Neural cell (in vitro differentiated cells): ENCODE measurements around the gene GRHL1. TPM values are rescaled to one million over a fixed set of nuclear protein-coding genes. Genes with fewer than 3 reads are reported as not detected.

Source experiments
- H2AFZ ChIP-seq: fragments of 200-600, 300-800 bp; sonication (generic), shearing (Covaris generic); 2 replicates; pipeline ENCODE4 v1.6.0; 2014; ENCODE audit warnings: low read depth, mild to moderate bottlenecking, antibody characterized with exemption, low read length, moderate library complexity
- H3F3A ChIP-seq: fragments of 200-600 bp; shearing (Covaris generic); 2 replicates; pipeline ENCODE4 v1.6.1; 2016; ENCODE audit warnings: mild to moderate bottlenecking, moderate library complexity, mixed read lengths, antibody characterized with exemption, low read length; ENCODE audit not compliant: insufficient read depth, poor library complexity, severe bottlenecking
- H3K27ac ChIP-seq: fragments of 200-600, 300-800 bp; sonication (generic), shearing (Covaris generic); 2 replicates; pipeline ENCODE4 v1.5.1; 2014; ENCODE audit warnings: mild to moderate bottlenecking, low read length, moderate library complexity
- H3K27me3 ChIP-seq: fragments of 300-800, 200-600 bp; sonication (generic), shearing (Covaris generic); 2 replicates; pipeline ENCODE4 v1.6.0; 2014; ENCODE audit warnings: mild to moderate bottlenecking, low read depth, low read length, moderate library complexity; ENCODE audit not compliant: insufficient read depth
- H3K36me3 ChIP-seq: fragments of 300-800, 200-600 bp; sonication (generic), shearing (Covaris generic); 2 replicates; pipeline ENCODE4 v1.5.1; 2014; ENCODE audit warnings: mild to moderate bottlenecking, antibody characterized with exemption, low read length, moderate library complexity; ENCODE audit not compliant: insufficient read depth
- H3K4me2 ChIP-seq: fragments of 300-800, 200-600 bp; sonication (generic), shearing (Covaris generic); 2 replicates; pipeline ENCODE4 v1.6.0; 2014; ENCODE audit warnings: mild to moderate bottlenecking, low read length
- H3K4me3 ChIP-seq: fragments of 300-800, 200-600 bp; sonication (generic), shearing (Covaris generic); 2 replicates; pipeline ENCODE4 v1.5.1; 2014; ENCODE audit warnings: mild to moderate bottlenecking, low read length, moderate library complexity
- H3K79me2 ChIP-seq: fragments of 200-600 bp; shearing (Covaris generic); replicated peaks from 2 replicates; pipeline ENCODE4 v1.6.0; 2014; ENCODE audit warnings: mild to moderate bottlenecking, low read length, moderate library complexity; ENCODE audit not compliant: insufficient read depth
- H3K9ac ChIP-seq: fragments of 300-800, 200-600 bp; sonication (generic), shearing (Covaris generic); 2 replicates; pipeline ENCODE4 v1.6.1; 2016; ENCODE audit warnings: mild to moderate bottlenecking, low read length, mixed read lengths
- H3K9me2 ChIP-seq: fragments of 200-600 bp; shearing (Covaris generic); 2 replicates; pipeline ENCODE4 v1.6.1; 2016; ENCODE audit warnings: mild to moderate bottlenecking, low read length, mixed read lengths; ENCODE audit not compliant: insufficient read depth
- H3K9me3 ChIP-seq: fragments of 200-600, 300-800 bp; sonication (generic), shearing (Covaris generic); 2 replicates; pipeline ENCODE4 v1.6.1; 2016; ENCODE audit warnings: mild to moderate bottlenecking, mixed run types, low read length, moderate library complexity, mixed read lengths
- H4K20me1 ChIP-seq: fragments of 200-600 bp; shearing (Covaris generic); 2 replicates; pipeline ENCODE4 v1.6.1; 2016; ENCODE audit warnings: mild to moderate bottlenecking, mixed run types; ENCODE audit not compliant: insufficient read depth
- EP300 ChIP-seq: fragments of 450-650 bp; conservative IDR thresholded peaks from 2 replicates; pipeline ENCODE4 v1.6.1; 2014; ENCODE audit warnings: antibody characterized with exemption, mild to moderate bottlenecking, moderate library complexity; ENCODE audit not compliant: poor library complexity, severe bottlenecking
- EZH2 ChIP-seq: fragments of 200-600, 300-800 bp; shearing (Covaris generic), sonication (generic); IDR thresholded peaks from 2 replicates; pipeline ENCODE4 v1.6.1; 2014; ENCODE audit warnings: antibody characterized with exemption, low read length, borderline replicate concordance, mild to moderate bottlenecking; ENCODE audit not compliant: insufficient read depth, poor library complexity, severe bottlenecking
- MXI1 ChIP-seq: fragments of 450-650 bp; conservative IDR thresholded peaks from 2 replicates; pipeline ENCODE4 v1.6.1; 2014; ENCODE audit warnings: antibody characterized with exemption, mild to moderate bottlenecking; ENCODE audit not compliant: poor library complexity, severe bottlenecking
- POLR2AphosphoS5 ChIP-seq: IDR thresholded peaks from 2 replicates; pipeline ENCODE4 v1.6.1; 2012
- RAD21 ChIP-seq: fragments of 450-650 bp; conservative IDR thresholded peaks from 2 replicates; pipeline ENCODE4 v1.6.1; 2014; ENCODE audit warnings: antibody characterized with exemption, mild to moderate bottlenecking, moderate library complexity
- SMC3 ChIP-seq: fragments of 450-650 bp; conservative IDR thresholded peaks from 2 replicates; pipeline ENCODE4 v1.6.1; 2014; ENCODE audit warnings: antibody characterized with exemption, mild to moderate bottlenecking, moderate library complexity; ENCODE audit not compliant: poor library complexity
- TAF1 ChIP-seq: IDR thresholded peaks from 2 replicates; pipeline ENCODE4 v1.6.1; 2012; ENCODE audit warnings: low read depth
- polyA plus RNA-seq: library from polyadenylated mRNA; depleted of rRNA; stranded (reverse); fragments of >200 nt; gene quantifications from 2 replicates; pipeline ENCODE4 v1.2.3, GENCODE V29; 2014
- TF ChIP-seq, protein P1 (sequence below): IDR thresholded peaks from 2 replicates; pipeline ENCODE4 v1.6.1; 2012; ENCODE audit warnings: borderline replicate concordance
- TF ChIP-seq, protein P2 (sequence below): fragments of 450-650 bp; IDR thresholded peaks from 2 replicates; pipeline ENCODE4 v1.5.1; 2014; ENCODE audit warnings: antibody characterized with exemption, mild to moderate bottlenecking, moderate library complexity; ENCODE audit not compliant: poor library complexity, severe bottlenecking

The GRHL1 gene
- polyA plus RNA-seq, 1 donor from 2014 or later = 26.3 TPM

DNA sequence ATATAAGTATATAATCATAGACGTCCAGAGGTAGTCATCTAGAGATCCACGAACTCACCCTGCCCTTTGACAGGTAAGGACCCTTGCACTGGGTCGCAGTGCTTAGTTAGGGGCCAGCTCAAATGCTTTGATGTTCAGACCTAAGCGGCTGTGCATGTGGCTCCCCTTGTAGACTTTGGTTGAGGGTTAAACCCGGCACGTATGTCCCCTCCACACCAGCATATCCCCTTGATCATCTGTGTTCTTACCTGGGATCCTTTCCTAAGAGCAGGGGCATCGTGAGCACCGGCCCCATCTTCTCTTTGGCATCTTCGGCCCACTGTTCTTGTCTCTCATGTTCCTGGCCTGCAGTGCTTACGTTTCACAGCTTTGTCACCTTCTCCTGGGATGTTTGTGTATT lies 31.4 kb downstream of the GRHL1 start:
- no peaks in the 10 kb centered on the region for H3K9me2 ChIP-seq
- no peaks in the 10 kb centered on the region for H3K9me3 ChIP-seq
- H3K79me2 ChIP-seq = no peaks in the 10 kb centered on the region
- H2AFZ ChIP-seq = no peak overlapping the region
- H4K20me1 ChIP-seq = no peaks in the 10 kb centered on the region
- no peaks in the 10 kb centered on the region for H3K36me3 ChIP-seq
- H3K4me2 ChIP-seq = no peak overlapping the region
- H3F3A ChIP-seq = no peaks in the 10 kb centered on the region
- no peak for TF ChIP-seq TAF1
- TF ChIP-seq, protein P1, sequence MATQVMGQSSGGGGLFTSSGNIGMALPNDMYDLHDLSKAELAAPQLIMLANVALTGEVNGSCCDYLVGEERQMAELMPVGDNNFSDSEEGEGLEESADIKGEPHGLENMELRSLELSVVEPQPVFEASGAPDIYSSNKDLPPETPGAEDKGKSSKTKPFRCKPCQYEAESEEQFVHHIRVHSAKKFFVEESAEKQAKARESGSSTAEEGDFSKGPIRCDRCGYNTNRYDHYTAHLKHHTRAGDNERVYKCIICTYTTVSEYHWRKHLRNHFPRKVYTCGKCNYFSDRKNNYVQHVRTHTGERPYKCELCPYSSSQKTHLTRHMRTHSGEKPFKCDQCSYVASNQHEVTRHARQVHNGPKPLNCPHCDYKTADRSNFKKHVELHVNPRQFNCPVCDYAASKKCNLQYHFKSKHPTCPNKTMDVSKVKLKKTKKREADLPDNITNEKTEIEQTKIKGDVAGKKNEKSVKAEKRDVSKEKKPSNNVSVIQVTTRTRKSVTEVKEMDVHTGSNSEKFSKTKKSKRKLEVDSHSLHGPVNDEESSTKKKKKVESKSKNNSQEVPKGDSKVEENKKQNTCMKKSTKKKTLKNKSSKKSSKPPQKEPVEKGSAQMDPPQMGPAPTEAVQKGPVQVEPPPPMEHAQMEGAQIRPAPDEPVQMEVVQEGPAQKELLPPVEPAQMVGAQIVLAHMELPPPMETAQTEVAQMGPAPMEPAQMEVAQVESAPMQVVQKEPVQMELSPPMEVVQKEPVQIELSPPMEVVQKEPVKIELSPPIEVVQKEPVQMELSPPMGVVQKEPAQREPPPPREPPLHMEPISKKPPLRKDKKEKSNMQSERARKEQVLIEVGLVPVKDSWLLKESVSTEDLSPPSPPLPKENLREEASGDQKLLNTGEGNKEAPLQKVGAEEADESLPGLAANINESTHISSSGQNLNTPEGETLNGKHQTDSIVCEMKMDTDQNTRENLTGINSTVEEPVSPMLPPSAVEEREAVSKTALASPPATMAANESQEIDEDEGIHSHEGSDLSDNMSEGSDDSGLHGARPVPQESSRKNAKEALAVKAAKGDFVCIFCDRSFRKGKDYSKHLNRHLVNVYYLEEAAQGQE = no peak
- no peak for TF ChIP-seq MXI1
- no peak for TF ChIP-seq EZH2
- no peak for TF ChIP-seq EP300
- TF ChIP-seq RAD21 = no peak
- TF ChIP-seq, protein P2, sequence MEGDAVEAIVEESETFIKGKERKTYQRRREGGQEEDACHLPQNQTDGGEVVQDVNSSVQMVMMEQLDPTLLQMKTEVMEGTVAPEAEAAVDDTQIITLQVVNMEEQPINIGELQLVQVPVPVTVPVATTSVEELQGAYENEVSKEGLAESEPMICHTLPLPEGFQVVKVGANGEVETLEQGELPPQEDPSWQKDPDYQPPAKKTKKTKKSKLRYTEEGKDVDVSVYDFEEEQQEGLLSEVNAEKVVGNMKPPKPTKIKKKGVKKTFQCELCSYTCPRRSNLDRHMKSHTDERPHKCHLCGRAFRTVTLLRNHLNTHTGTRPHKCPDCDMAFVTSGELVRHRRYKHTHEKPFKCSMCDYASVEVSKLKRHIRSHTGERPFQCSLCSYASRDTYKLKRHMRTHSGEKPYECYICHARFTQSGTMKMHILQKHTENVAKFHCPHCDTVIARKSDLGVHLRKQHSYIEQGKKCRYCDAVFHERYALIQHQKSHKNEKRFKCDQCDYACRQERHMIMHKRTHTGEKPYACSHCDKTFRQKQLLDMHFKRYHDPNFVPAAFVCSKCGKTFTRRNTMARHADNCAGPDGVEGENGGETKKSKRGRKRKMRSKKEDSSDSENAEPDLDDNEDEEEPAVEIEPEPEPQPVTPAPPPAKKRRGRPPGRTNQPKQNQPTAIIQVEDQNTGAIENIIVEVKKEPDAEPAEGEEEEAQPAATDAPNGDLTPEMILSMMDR = no peak
- no peak for TF ChIP-seq SMC3
- TF ChIP-seq POLR2AphosphoS5 = no peak
- H3K4me3 ChIP-seq = no peak overlapping the region
- H3K27me3 ChIP-seq = no peaks in the 10 kb centered on the region
- H3K9ac ChIP-seq = no peak overlapping the region
- H3K27ac ChIP-seq = no peak overlapping the region

- Histone ChIP-seq H3F3A (no peaks in the 10 kb centered on the region), H4K20me1 (no peaks in the 10 kb centered on the region), H3K27ac (no peak overlapping the region), H3K4me2 (no peak overlapping the region), H3K79me2 (no peaks in the 10 kb centered on the region), H3K9me3 (no peaks in the 10 kb centered on the region), H3K36me3 (no peaks in the 10 kb centered on the region), H3K9me2 (no peaks in the 10 kb centered on the region), H3K9ac (no peak overlapping the region), H3K27me3 (no peaks in the 10 kb centered on the region), H3K4me3 (no peak overlapping the region), H2AFZ (no peak overlapping the region)
- no peak for TF ChIP-seq TAF1
- TF ChIP-seq, protein P2 = no peak
- TF ChIP-seq RAD21 = no peak
Measured at GRCh38 chr2:9983401-9984216, 32.1 kb downstream of the GRHL1 start.
